Ascending aorta (tissue), 2 donors: ENCODE measurements around the gene LENG8. TPM values are rescaled to one million over a fixed set of nuclear protein-coding genes. Genes with fewer than 3 reads are reported as not detected.

Experiments
- DNase-seq, 2 donors: peaks; one replicate each; pipeline ENCODE4 v3.0.0-alpha.2; 2019; ENCODE audit warnings: low spot score in 2 of 2
- H3K27ac ChIP-seq, 2 donors: fragments of 200-600 bp; sonication (generic); one replicate each; pipeline ENCODE4 v1.5.1; 2016 to 2017; ENCODE audit warnings: mild to moderate bottlenecking in 1 of 2
- H3K27me3 ChIP-seq: fragments of 200-600 bp; sonication (generic); one replicate; pipeline ENCODE4 v1.5.1; 2017
- H3K36me3 ChIP-seq, 2 donors: fragments of 200-600 bp; sonication (generic); one replicate each; pipeline ENCODE4 v1.5.1; 2016
- H3K4me1 ChIP-seq, 2 donors: fragments of 200-600 bp; sonication (generic); one replicate each; pipeline ENCODE4 v1.5.1; 2016 to 2017; ENCODE audit warnings: mild to moderate bottlenecking in 1 of 2
- H3K4me3 ChIP-seq, 2 donors: fragments of 200-600 bp; sonication (generic); one replicate each; pipeline ENCODE4 v1.5.1; 2016 to 2017; ENCODE audit warnings: mild to moderate bottlenecking in 1 of 2
- H3K9me3 ChIP-seq, 2 donors: fragments of 200-600 bp; sonication (generic); one replicate each; pipeline ENCODE4 v1.5.1; 2016
- intact Hi-C: fragments of 100-400 bp; cut with DNase I; formaldehyde crosslinking; loops from one replicate; pipeline ENCODE4 v1.15.1; 2023
- total RNA-seq: library from RNA; depleted of rRNA; stranded (reverse); fragments of >200 nt; gene quantifications from one replicate; pipeline ENCODE4 v1.1.0, GENCODE V29; 2016
- TF ChIP-seq, protein P1 (sequence below), 3 experiments: fragments of 200-600 bp in 2 of 3; fragments of 450-650 bp in 1 of 3; sonication (generic) in 2 of 3; IDR thresholded peaks; one replicate each; pipeline ENCODE4 v1.5.1; 2016 to 2019; ENCODE audit warnings: antibody characterized with exemption in 3 of 3, mild to moderate bottlenecking in 1 of 3, moderate library complexity in 1 of 3

The LENG8 gene
- total RNA-seq, 1 donor from 2014 or later: 402 TPM

DNA sequence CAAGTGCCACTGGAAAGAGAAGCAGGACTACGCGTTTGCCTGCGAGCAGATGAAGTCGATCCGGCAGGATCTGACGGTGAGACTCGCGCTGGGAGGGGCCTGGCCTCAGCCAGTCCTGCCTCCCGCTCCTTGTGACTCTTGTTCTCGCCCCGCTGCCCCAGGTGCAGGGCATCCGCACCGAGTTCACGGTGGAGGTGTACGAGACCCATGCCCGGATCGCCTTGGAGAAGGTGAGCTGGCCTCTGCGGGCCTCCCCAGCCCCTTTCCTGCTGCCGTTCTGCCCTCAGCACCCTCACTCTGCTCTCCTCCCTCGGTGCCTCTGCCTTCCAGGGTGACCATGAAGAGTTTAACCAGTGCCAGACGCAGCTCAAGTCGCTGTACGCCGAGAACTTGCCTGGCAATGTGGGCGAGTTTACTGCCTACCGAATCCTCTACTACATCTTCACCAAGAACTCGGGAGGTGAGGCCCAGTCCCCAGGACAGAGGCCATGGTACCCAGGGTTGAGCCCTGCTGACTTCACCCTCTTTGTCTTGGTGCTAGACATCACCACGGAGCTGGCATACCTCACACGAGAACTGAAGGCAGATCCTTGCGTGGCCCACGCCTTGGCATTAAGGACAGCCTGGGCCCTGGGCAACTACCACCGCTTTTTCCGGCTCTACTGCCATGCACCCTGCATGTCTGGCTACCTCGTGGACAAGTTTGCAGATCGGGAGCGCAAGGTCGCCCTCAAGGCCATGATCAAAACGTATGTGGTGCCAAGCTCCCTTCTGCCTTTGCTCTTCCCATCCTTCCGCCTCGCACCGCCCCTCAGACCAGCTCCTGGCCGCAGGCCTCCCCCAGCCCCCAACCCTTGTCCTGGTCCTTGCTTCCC, 9.0 kb downstream of the LENG8 start:
- H3K36me3 ChIP-seq: peaks cover 85 to 91% of the 10 kb centered on the region in 2 donors
- no peak for DNase-seq
- H3K9me3 ChIP-seq: no peaks in the 10 kb centered on the region
- TF ChIP-seq, protein P1, sequence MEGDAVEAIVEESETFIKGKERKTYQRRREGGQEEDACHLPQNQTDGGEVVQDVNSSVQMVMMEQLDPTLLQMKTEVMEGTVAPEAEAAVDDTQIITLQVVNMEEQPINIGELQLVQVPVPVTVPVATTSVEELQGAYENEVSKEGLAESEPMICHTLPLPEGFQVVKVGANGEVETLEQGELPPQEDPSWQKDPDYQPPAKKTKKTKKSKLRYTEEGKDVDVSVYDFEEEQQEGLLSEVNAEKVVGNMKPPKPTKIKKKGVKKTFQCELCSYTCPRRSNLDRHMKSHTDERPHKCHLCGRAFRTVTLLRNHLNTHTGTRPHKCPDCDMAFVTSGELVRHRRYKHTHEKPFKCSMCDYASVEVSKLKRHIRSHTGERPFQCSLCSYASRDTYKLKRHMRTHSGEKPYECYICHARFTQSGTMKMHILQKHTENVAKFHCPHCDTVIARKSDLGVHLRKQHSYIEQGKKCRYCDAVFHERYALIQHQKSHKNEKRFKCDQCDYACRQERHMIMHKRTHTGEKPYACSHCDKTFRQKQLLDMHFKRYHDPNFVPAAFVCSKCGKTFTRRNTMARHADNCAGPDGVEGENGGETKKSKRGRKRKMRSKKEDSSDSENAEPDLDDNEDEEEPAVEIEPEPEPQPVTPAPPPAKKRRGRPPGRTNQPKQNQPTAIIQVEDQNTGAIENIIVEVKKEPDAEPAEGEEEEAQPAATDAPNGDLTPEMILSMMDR (IDR thresholded peaks at IDR 0.05): no peak
- H3K27ac ChIP-seq: no peak overlapping the region
- H3K4me1 ChIP-seq: peaks cover 11 to 17% of the 10 kb centered on the region in 2 donors
- no peak overlapping the region for H3K4me3 ChIP-seq
- H3K27me3 ChIP-seq: no peaks in the 10 kb centered on the region
- intact Hi-C loops: no loop called here

DNA sequence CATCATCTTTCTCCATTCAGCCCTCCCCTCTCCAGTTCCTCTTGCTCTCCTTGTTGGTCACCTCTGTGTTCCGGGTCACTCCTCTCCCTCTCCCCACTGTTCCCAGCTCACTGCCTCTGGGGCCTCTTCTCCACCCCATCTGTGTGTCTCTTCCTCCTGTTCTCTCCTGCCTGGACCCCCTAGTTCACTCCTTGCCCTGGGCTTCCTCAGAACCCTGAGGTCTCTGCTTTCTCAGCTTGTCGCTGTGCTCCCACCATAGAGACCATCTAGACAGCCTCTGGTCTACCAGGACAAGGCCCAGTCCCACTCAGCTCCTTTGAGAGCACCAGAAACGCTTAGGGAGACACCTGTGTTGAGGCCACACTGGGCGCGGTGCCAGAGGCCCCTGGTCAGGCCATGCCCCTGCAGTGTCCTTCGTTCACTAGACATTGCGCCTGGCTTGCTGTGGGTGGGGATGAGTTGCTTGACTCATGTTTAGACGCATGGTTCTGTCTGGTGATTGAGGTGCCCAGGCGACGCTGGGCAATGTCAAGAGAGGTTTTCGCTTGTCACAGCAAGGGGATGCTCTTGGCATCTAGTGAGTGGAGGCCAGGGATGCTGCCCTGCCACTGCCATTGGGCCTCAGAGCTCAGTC, 9.8 kb downstream of the LENG8 start:
- no peak overlapping the region for H3K4me3 ChIP-seq
- H3K4me1 ChIP-seq: peaks cover 11 to 14% of the 10 kb centered on the region in 2 donors
- no peak overlapping the region for H3K27ac ChIP-seq
- DNase-seq: peak in 1 of 2 donors; percentile 60
- H3K27me3 ChIP-seq: no peaks in the 10 kb centered on the region
- intact Hi-C loops: no loop called here
- TF ChIP-seq, protein P1 (IDR thresholded peaks at IDR 0.05): no peak
- peaks cover 77 to 83% of the 10 kb centered on the region in 2 donors for H3K36me3 ChIP-seq
- H3K9me3 ChIP-seq: no peaks in the 10 kb centered on the region

DNA sequence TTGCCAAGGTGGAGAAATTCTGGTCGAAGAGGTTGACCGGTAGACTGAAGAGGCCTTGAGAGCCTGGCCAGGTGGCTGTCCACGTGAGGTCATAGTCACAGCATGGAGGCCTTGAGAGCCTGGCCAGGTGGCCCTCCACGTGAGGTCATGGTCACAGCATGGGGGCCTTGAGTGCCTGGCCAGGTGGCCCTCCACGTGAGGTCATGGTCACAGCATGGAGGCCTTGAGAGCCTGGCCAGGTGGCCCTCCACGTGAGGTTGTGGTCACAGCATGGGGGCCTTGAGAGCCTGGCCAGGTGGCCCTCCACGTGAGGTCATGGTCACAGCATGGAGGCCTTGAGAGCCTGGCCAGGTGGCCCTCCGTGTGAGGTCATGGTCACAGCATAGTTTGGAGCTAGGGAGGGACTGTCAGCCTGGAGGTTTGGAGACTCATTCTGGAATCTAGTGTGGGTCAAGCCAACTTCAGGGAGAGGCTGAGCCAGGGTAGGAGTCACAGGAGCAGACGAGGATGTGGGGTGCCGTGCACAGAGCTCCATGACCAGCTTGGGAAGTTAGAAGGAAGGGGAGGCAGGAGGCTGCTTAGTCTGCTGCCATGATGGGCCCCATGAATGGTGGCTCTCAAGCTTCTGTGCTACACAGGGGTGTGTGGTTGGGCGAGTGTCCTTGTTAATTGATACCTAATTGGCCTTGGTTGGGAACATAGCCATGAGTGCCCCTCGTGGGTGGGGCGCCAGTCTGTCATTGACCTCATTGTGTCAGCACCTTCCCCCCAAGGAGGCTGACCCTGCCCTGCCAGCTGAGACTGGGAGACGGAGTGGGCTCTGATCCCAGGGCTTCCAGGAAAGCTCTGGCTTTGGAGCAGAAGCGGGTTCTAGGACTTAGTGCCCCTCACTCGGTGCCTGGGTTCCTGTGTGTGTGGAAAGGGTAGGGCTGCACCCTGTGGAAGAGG, 10.6 kb downstream of the LENG8 start:
- Histone ChIP-seq H3K27ac (no peak overlapping the region), H3K9me3 (no peaks in the 10 kb centered on the region), H3K36me3 (peaks cover 69 to 75% of the 10 kb centered on the region in 2 donors), H3K27me3 (no peaks in the 10 kb centered on the region), H3K4me1 (peaks cover 14 to 20% of the 10 kb centered on the region in 2 donors), H3K4me3 (no peak overlapping the region)
- intact Hi-C loops: loop anchor here (5.0 to 10.0 kb wide), 6 partner anchors 267 to 1127 kb away; partner anchors contain the start of genes NDUFA3, OSCAR, PPP6R1 and TSEN34
- peak in 1 of 2 donors; percentile 59 for DNase-seq
- TF ChIP-seq, protein P1 (IDR thresholded peaks at IDR 0.05): no peak

DNA sequence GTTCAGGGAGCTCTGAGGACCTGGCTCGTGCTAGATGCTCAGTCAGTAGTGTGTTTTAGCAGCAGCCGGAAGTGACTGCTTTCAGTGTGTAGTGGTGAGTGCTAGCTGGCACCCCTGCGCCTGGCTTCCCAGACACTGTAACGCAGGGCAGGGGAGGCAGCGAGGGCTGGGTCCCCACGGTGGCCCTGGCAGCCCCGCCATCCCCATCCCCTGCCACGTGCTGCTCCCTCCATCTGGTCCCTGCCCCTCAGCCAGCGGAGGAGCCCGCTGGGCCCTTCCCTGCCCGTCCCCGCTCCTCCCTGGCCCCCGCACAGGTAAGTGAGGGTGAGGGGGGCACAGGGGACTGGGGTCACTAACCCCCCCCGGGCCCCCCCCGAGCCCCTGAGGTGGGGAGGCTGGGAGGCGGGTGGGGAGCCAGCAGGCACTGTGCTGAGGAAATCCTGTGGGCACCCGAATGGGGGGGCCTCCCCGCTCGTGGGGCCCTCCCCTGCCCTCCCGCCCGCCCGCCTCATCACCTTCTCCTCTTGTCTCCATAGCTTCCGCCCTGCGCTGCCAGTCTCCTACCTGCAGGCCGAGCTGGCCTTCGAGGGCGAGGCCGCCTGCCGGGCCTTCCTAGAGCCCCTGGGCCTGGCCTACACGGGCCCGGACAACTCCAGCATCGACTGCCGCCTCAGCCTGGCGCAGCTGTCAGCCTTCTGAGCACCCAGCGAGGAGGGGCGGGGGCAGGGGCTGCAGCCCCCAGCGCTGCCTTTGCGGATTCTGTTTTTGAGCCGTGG, 11.4 kb downstream of the LENG8 start:
- H3K4me3 ChIP-seq: no peak overlapping the region
- no peaks in the 10 kb centered on the region for H3K9me3 ChIP-seq
- H3K36me3 ChIP-seq: peaks cover 61 to 66% of the 10 kb centered on the region in 2 donors
- intact Hi-C loops: loop anchor here (5.0 to 10.0 kb wide), 6 partner anchors 268 to 1128 kb away; partner anchors contain the start of genes NDUFA3, OSCAR, PPP6R1 and TSEN34
- TF ChIP-seq, protein P1 (IDR thresholded peaks at IDR 0.05): no peak
- peaks cover 14 to 20% of the 10 kb centered on the region in 2 donors for H3K4me1 ChIP-seq
- H3K27me3 ChIP-seq: no peaks in the 10 kb centered on the region
- DNase-seq: no peak
- H3K27ac ChIP-seq: no peak overlapping the region
